ENCODE measurements around the gene TIAM1. TPM values are rescaled to one million over a fixed set of nuclear protein-coding genes. Genes with fewer than 3 reads are reported as not detected.

The TIAM1 gene
- total RNA-seq, 1 donor from 2014 or later: 16.7 TPM

DNA sequence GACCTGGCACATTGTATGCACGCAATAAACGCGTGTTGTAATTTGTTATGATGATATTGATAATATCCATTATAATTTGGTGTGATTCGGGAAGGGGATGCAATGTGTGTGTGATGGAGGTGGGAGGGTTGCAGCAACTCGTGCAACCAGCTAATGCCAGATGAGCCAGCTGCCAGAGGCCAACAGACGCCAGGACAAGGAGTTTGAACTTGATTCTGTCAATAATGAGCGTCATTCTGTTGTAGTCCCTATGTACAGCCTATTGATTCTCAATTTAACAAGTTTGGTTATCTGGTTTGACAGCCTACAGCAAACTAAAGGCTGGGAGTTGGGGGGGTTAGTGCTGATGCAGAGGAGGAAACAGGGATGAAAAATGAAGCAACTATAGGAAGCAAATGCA, 35.5 kb downstream of the TIAM1 start:
- DNase-seq (ENCODE audit: extremely low spot score, unreplicated experiment): no peak
- H3K4me1 Mint-ChIP-seq (ENCODE audit: unreplicated experiment): peaks cover 19% of the 10 kb centered on the region
- H3K36me3 Mint-ChIP-seq (ENCODE audit: unreplicated experiment): no peaks in the 10 kb centered on the region
- no peaks in the 10 kb centered on the region for H3K27me3 Mint-ChIP-seq (ENCODE audit: unreplicated experiment)
- no peak overlapping the region for H3K27ac Mint-ChIP-seq (ENCODE audit: unreplicated experiment)
- TF ChIP-seq, protein P1, sequence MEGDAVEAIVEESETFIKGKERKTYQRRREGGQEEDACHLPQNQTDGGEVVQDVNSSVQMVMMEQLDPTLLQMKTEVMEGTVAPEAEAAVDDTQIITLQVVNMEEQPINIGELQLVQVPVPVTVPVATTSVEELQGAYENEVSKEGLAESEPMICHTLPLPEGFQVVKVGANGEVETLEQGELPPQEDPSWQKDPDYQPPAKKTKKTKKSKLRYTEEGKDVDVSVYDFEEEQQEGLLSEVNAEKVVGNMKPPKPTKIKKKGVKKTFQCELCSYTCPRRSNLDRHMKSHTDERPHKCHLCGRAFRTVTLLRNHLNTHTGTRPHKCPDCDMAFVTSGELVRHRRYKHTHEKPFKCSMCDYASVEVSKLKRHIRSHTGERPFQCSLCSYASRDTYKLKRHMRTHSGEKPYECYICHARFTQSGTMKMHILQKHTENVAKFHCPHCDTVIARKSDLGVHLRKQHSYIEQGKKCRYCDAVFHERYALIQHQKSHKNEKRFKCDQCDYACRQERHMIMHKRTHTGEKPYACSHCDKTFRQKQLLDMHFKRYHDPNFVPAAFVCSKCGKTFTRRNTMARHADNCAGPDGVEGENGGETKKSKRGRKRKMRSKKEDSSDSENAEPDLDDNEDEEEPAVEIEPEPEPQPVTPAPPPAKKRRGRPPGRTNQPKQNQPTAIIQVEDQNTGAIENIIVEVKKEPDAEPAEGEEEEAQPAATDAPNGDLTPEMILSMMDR (IDR thresholded peaks at IDR 0.05): no peak
- H3K4me3 Mint-ChIP-seq (ENCODE audit: unreplicated experiment): no peak overlapping the region
- no peaks in the 10 kb centered on the region for H3K9me3 Mint-ChIP-seq (ENCODE audit: unreplicated experiment)

DNA sequence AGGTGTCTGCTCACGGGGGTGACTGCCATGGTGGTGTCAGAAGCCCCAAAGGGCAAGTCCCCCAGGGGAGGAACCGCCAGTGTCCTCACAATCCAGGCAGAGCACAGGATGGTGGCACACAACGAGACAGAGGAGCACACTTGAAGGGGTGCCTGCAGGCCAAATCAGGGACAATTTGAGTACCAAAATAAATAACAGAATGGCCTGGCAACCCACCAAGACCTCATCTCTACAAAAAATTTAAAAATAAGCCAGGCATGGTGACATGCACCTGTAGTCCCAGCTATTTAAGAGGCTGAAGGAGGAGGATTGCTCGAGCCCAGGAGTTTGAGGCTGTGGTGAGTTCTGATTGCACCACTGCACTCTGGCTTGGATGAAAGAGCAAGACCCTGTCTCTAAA, 38.2 kb downstream of the TIAM1 start:
- no peaks in the 10 kb centered on the region for H3K27me3 Mint-ChIP-seq (ENCODE audit: unreplicated experiment)
- no peak for DNase-seq (ENCODE audit: extremely low spot score, unreplicated experiment)
- no peaks in the 10 kb centered on the region for H3K9me3 Mint-ChIP-seq (ENCODE audit: unreplicated experiment)
- no peak overlapping the region for H3K4me3 Mint-ChIP-seq (ENCODE audit: unreplicated experiment)
- peaks cover 20% of the 10 kb centered on the region for H3K4me1 Mint-ChIP-seq (ENCODE audit: unreplicated experiment)
- TF ChIP-seq, protein P1 (IDR thresholded peaks at IDR 0.05): no peak
- peak overlapping the region; percentile 45 for H3K27ac Mint-ChIP-seq (ENCODE audit: unreplicated experiment)
- no peaks in the 10 kb centered on the region for H3K36me3 Mint-ChIP-seq (ENCODE audit: unreplicated experiment)

DNA sequence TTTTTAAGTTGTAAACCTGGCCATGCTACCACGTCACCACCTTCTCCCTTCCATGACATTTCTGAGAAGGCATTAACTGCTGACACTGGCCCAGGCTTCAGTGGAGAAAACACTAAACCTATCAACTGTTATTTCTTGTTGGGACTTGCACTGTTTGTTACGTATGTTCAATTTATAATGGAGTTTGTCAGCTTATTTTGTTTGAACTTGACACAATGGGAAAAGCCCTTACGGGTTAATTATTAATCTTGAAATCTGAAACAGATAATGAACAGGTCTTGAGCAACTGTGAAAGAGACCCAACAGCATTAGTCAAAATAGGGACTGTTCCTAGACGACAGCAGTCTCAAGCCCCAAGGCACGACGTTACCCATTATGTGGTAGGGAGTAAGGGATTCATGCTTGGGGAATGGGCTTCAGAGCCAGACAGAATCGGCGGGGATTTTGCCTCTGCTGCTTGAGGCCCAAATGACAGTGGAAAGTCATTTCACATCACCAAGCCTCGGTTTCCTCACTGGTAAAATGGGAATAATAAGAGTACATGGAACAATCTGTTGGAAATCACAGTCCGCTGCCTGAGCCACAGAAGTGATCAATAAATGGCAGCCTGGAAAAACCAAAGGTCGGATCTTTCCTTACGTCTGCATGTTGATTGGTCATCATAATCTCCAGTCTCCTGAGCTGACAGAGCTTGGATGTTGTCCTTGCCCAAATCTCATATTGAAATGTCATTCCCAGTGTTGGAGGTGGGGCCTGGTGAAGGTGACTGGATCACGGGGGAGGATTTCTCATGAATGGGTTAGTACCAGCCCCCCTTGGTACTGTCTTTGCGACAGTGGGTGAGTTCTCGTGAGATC, 44.5 kb downstream of the TIAM1 start:
- no peak overlapping the region for H3K4me3 Mint-ChIP-seq (ENCODE audit: unreplicated experiment)
- H3K4me1 Mint-ChIP-seq (ENCODE audit: unreplicated experiment): peaks cover 13% of the 10 kb centered on the region
- TF ChIP-seq, protein P1 (IDR thresholded peaks at IDR 0.05): no peak
- no peak for DNase-seq (ENCODE audit: extremely low spot score, unreplicated experiment)
- H3K36me3 Mint-ChIP-seq (ENCODE audit: unreplicated experiment): no peaks in the 10 kb centered on the region
- no peaks in the 10 kb centered on the region for H3K9me3 Mint-ChIP-seq (ENCODE audit: unreplicated experiment)
- H3K27me3 Mint-ChIP-seq (ENCODE audit: unreplicated experiment): no peaks in the 10 kb centered on the region
- no peak overlapping the region for H3K27ac Mint-ChIP-seq (ENCODE audit: unreplicated experiment)

DNA sequence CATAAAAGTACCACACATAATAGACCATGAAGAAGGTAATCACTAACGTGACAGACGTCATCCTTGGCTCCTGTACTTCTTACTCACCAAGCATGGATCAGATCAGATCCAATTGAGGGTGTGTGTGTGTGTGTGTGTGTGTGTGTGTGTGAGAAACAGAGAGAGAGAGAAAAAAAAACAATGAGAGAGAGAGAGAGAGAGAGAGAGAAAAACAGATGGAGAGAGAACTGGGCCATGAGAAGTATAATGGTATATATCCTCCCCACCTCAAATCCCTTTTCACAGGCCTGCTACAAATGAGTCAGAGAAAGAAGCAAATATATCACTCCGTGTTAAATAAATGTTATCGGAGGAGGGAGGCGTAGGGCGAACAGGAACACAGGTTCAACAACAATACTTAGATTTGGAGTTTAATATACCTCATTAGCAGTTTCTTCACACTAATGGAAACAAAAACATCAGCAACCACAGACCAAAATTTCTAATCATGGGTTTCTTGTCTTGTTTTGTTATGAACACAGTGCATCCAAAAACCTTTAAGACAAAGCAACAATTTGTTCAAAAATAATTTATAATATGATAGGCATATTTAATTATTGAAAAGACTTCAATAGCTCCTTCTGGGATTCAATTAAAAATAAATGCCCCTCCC, 45.3 kb downstream of the TIAM1 start:
- no peak for DNase-seq (ENCODE audit: extremely low spot score, unreplicated experiment)
- Mint-ChIP-seq H3K4me1 (ENCODE audit: unreplicated experiment) (peaks cover 20% of the 10 kb centered on the region), H3K4me3 (ENCODE audit: unreplicated experiment) (no peak overlapping the region), H3K9me3 (ENCODE audit: unreplicated experiment) (no peaks in the 10 kb centered on the region), H3K27me3 (ENCODE audit: unreplicated experiment) (no peaks in the 10 kb centered on the region), H3K36me3 (ENCODE audit: unreplicated experiment) (no peaks in the 10 kb centered on the region), H3K27ac (ENCODE audit: unreplicated experiment) (peak overlapping the region; percentile 16)
- TF ChIP-seq, protein P1 (IDR thresholded peaks at IDR 0.05): no peak

DNA sequence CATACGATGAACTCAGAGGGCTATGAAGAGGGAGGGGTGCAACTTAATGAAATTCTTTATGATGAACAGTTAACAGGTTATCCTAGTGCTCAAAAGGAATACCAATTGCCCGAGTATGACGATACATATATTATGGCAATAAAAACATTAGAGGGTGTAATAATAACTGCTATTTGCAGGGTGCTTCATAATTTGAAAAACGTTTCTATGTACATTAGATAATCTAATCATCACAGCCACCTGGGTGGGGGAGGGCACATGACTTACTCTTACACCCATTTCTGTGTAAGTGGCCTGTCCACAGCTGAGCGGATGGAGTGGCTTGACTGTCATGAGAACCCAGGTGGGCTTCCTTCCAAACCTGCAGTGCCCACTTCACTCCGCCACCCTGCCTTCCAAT, 46.3 kb downstream of the TIAM1 start:
- Mint-ChIP-seq H3K36me3 (ENCODE audit: unreplicated experiment) (no peaks in the 10 kb centered on the region), H3K27ac (ENCODE audit: unreplicated experiment) (no peak overlapping the region), H3K4me1 (ENCODE audit: unreplicated experiment) (peaks cover 27% of the 10 kb centered on the region), H3K9me3 (ENCODE audit: unreplicated experiment) (no peaks in the 10 kb centered on the region), H3K27me3 (ENCODE audit: unreplicated experiment) (no peaks in the 10 kb centered on the region), H3K4me3 (ENCODE audit: unreplicated experiment) (no peak overlapping the region)
- no peak for DNase-seq (ENCODE audit: extremely low spot score, unreplicated experiment)
- TF ChIP-seq, protein P1 (IDR thresholded peaks at IDR 0.05): no peak
